ENCODE data around the gene EPS8L1. TPM values are rescaled to one million over a fixed set of nuclear protein-coding genes. Genes with fewer than 3 reads are reported as not detected.

The EPS8L1 gene
- total RNA-seq, 2 experiments from 2014 or later = 2.0 to 2.2 TPM

GRCh38 chr19:55101261-55101660 is 25.6 kb downstream of the EPS8L1 start:
- POLR2A ChIA-PET = no interaction called here
- no peak for ATAC-seq (ENCODE audit: poor library complexity)
- DNase-seq = no peak
- H3K27me3 Mint-ChIP-seq = no peaks in the 10 kb centered on the region
- no peak overlapping the region for H3K4me3 Mint-ChIP-seq
- no peaks in the 10 kb centered on the region for H3K9me3 Mint-ChIP-seq
- H3K9me3 ChIP-seq (ENCODE audit: control insufficient read depth in 1 of 2, insufficient read depth in 1 of 2, low read length in 2 of 2) = peaks cover 0 to 11% of the 10 kb centered on the region in 2 experiments
- H3K4me3 ChIP-seq (ENCODE audit: low read length) = no peak overlapping the region
- H3K4me1 Mint-ChIP-seq (ENCODE audit: low read depth) = no peaks in the 10 kb centered on the region
- intact Hi-C loops (cut with DNase I, micrococcal nuclease) = no loop called here
- peaks cover 39% of the 10 kb centered on the region for H3K36me3 ChIP-seq (ENCODE audit: insufficient read depth, low read length)
- H3K4me1 ChIP-seq (ENCODE audit: insufficient read depth, low read length) = no peaks in the 10 kb centered on the region
- H3K36me3 Mint-ChIP-seq (ENCODE audit: low read depth) = peaks cover 41% of the 10 kb centered on the region
- H3K27me3 ChIP-seq (ENCODE audit: control insufficient read depth in 1 of 2, insufficient read depth in 2 of 2, low read length in 2 of 2) = no peaks in the 10 kb centered on the region
- no peak overlapping the region for H3K27ac Mint-ChIP-seq
- CTCF ChIA-PET = no interaction called here
- no peak for TF ChIP-seq CTCF (IDR thresholded peaks at IDR 0.05)
- no peak overlapping the region for H3K27ac ChIP-seq (ENCODE audit: low read depth in 1 of 2, low read length in 2 of 2)

GRCh38 chr19:55103190-55103589 is 27.5 kb downstream of the EPS8L1 start:
- intact Hi-C loops (cut with DNase I, micrococcal nuclease) = no loop called here
- no peak for ATAC-seq (ENCODE audit: poor library complexity)
- H3K27me3 ChIP-seq (ENCODE audit: control insufficient read depth in 1 of 2, insufficient read depth in 2 of 2, low read length in 2 of 2) = no peaks in the 10 kb centered on the region
- H3K4me1 ChIP-seq (ENCODE audit: insufficient read depth, low read length) = no peaks in the 10 kb centered on the region
- H3K27ac ChIP-seq (ENCODE audit: low read depth in 1 of 2, low read length in 2 of 2) = no peak overlapping the region
- POLR2A ChIA-PET = interaction anchor here (0.6 kb wide), 1 partner anchor 152 kb away, joined by 3 read pairs; no protein-coding TSS in a partner anchor
- peaks cover 0 to 11% of the 10 kb centered on the region in 2 experiments for H3K9me3 ChIP-seq (ENCODE audit: control insufficient read depth in 1 of 2, insufficient read depth in 1 of 2, low read length in 2 of 2)
- Mint-ChIP-seq H3K4me3 (no peak overlapping the region), H3K36me3 (ENCODE audit: low read depth) (peaks cover 45% of the 10 kb centered on the region), H3K9me3 (no peaks in the 10 kb centered on the region), H3K27me3 (no peaks in the 10 kb centered on the region), H3K27ac (no peak overlapping the region), H3K4me1 (ENCODE audit: low read depth) (no peaks in the 10 kb centered on the region)
- H3K36me3 ChIP-seq (ENCODE audit: insufficient read depth, low read length) = peaks cover 38% of the 10 kb centered on the region
- H3K4me3 ChIP-seq (ENCODE audit: low read length) = no peak overlapping the region
- CTCF ChIA-PET = no interaction called here
- no peak for TF ChIP-seq CTCF (IDR thresholded peaks at IDR 0.05)
- no peak for DNase-seq

GRCh38 chr19:55105237-55105636 is 29.6 kb downstream of the EPS8L1 start:
- Histone ChIP-seq H3K36me3 (ENCODE audit: insufficient read depth, low read length) (peaks cover 38% of the 10 kb centered on the region), H3K4me1 (ENCODE audit: insufficient read depth, low read length) (no peaks in the 10 kb centered on the region), H3K9me3 (ENCODE audit: control insufficient read depth in 1 of 2, insufficient read depth in 1 of 2, low read length in 2 of 2) (peaks cover 0 to 11% of the 10 kb centered on the region in 2 experiments), H3K4me3 (ENCODE audit: low read length) (no peak overlapping the region), H3K27me3 (ENCODE audit: control insufficient read depth in 1 of 2, insufficient read depth in 2 of 2, low read length in 2 of 2) (no peaks in the 10 kb centered on the region), H3K27ac (ENCODE audit: low read depth in 1 of 2, low read length in 2 of 2) (no peak overlapping the region)
- no peak for ATAC-seq (ENCODE audit: poor library complexity)
- H3K36me3 Mint-ChIP-seq (ENCODE audit: low read depth) = peaks cover 58% of the 10 kb centered on the region
- POLR2A ChIA-PET = no interaction called here
- no peak for DNase-seq
- intact Hi-C loops (cut with DNase I, micrococcal nuclease) = no loop called here
- H3K4me3 Mint-ChIP-seq = no peak overlapping the region
- no peaks in the 10 kb centered on the region for H3K27me3 Mint-ChIP-seq
- no peaks in the 10 kb centered on the region for H3K9me3 Mint-ChIP-seq
- no peaks in the 10 kb centered on the region for H3K4me1 Mint-ChIP-seq (ENCODE audit: low read depth)
- no peak for TF ChIP-seq CTCF (IDR thresholded peaks at IDR 0.05)
- CTCF ChIA-PET = no interaction called here
- H3K27ac Mint-ChIP-seq = no peak overlapping the region

All from CD4-positive, alpha-beta T cell (primary cell).